Esophagus muscularis mucosa (tissue), 4 donors: ENCODE data around the gene WNT1. TPM values are rescaled to one million over a fixed set of nuclear protein-coding genes. Genes with fewer than 3 reads are reported as not detected.
A peak's percentile ranks its signal among the peaks of the same experiment; 100 is the strongest.

Source experiments
- DNase-seq: peaks from one replicate; pipeline ENCODE4 v3.0.0-alpha.2; 2017; ENCODE audit errors: extremely low spot score
- H3K27ac ChIP-seq, 4 donors: fragments of 200-600 bp; sonication (generic); replicated peaks in 1 of 4; 1 replicate in 3 of 4; 2 replicates in 1 of 4; pipeline ENCODE4 v1.5.1; 2016 to 2019; ENCODE audit warnings: mild to moderate bottlenecking in 1 of 4
- H3K27me3 ChIP-seq, 4 donors: fragments of 200-600 bp; sonication (generic); one replicate each; pipeline versions ENCODE4 v1.5.1 to v1.6.0; 2016 to 2019
- H3K36me3 ChIP-seq, 4 donors: fragments of 200-600 bp; sonication (generic); one replicate each; pipeline ENCODE4 v1.5.1; 2016 to 2019
- H3K4me1 ChIP-seq, 4 donors: fragments of 200-600 bp; sonication (generic); one replicate each; pipeline ENCODE4 v1.5.1; 2016 to 2019
- H3K4me3 ChIP-seq, 4 donors: fragments of 200-600 bp; sonication (generic); 1 replicate in 2 of 4; 2 replicates in 2 of 4; pipeline ENCODE4 v1.5.1; 2016 to 2019; ENCODE audit warnings: mild to moderate bottlenecking in 4 of 4, moderate library complexity in 1 of 4
- H3K9me3 ChIP-seq, 4 donors: fragments of 200-600 bp; sonication (generic); 1 replicate in 3 of 4; 2 replicates in 1 of 4; pipeline ENCODE4 v1.5.1; 2016 to 2019
- EP300 ChIP-seq: sonication (generic); formaldehyde crosslinking; IDR thresholded peaks from one replicate; pipeline ENCODE4 v1.6.1; 2017; ENCODE audit warnings: antibody characterized with exemption
- POLR2A ChIP-seq: fragments of 450-650 bp; IDR thresholded peaks from one replicate; pipeline ENCODE4 v1.6.1; 2017; ENCODE audit warnings: antibody characterized with exemption, moderate library complexity, mild to moderate bottlenecking, low read depth
- POLR2AphosphoS5 ChIP-seq, 2 donors: sonication (generic); formaldehyde crosslinking; IDR thresholded peaks; one replicate each; pipeline ENCODE4 v1.6.1; 2017; ENCODE audit warnings: antibody characterized with exemption in 2 of 2
- WGBS: methylation state at CpG from one replicate; pipeline ENCODE4 v1.1.5; 2018; 5-methylcytosine and 5-hydroxymethylcytosine counted together
- intact Hi-C: fragments of 100-400 bp; cut with DNase I; formaldehyde crosslinking; loops from one replicate; pipeline ENCODE4 v1.15.1; 2023
- total RNA-seq, 4 donors: library from RNA; depleted of rRNA; stranded (reverse); fragments of >200 nt; gene quantifications; one replicate each; pipeline versions ENCODE4 v1.1.0 to v1.2.1, GENCODE V29; 2016
- TF ChIP-seq, protein P1 (sequence below), 3 experiments: fragments of 200-600 bp in 2 of 3; fragments of 450-650 bp in 1 of 3; sonication (generic) in 2 of 3; IDR thresholded peaks; one replicate each; pipeline ENCODE4 v1.5.1; 2017 to 2019; ENCODE audit warnings: antibody characterized with exemption in 3 of 3, mild to moderate bottlenecking in 2 of 3, moderate library complexity in 1 of 3

Gene WNT1
- total RNA-seq, 4 donors from 2014 or later = not detected

DNA sequence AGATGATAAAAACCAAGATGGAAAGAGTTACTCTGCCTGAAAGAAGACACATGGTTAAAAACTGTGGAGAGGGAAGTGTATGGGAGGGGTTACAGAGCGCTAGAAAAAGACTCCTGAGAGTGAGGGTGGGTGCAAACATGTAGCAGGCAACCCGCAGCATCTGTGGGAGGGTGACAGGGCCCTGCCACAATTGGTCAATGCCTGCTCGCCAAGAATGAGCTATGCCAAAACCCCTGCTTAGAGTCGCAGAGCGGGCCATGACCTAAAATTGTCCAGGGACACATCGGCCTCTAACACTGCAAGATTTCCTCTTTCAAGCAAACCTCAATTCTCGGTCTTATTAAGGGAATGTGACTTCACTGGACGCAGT lies 39.8 kb downstream of the WNT1 start:
- Histone ChIP-seq H3K27ac (peak overlapping the region; percentile 89 to 94 (median 92)), H3K4me1 (peaks cover 19 to 37% (median 24%) of the 10 kb centered on the region in 4 donors), H3K27me3 (no peaks in the 10 kb centered on the region), H3K4me3 (peak overlapping the region; percentile 67 to 93 (median 83)), H3K36me3 (peaks cover 23 to 30% (median 26%) of the 10 kb centered on the region in 4 donors), H3K9me3 (no peaks in the 10 kb centered on the region)
- TF ChIP-seq, protein P1, sequence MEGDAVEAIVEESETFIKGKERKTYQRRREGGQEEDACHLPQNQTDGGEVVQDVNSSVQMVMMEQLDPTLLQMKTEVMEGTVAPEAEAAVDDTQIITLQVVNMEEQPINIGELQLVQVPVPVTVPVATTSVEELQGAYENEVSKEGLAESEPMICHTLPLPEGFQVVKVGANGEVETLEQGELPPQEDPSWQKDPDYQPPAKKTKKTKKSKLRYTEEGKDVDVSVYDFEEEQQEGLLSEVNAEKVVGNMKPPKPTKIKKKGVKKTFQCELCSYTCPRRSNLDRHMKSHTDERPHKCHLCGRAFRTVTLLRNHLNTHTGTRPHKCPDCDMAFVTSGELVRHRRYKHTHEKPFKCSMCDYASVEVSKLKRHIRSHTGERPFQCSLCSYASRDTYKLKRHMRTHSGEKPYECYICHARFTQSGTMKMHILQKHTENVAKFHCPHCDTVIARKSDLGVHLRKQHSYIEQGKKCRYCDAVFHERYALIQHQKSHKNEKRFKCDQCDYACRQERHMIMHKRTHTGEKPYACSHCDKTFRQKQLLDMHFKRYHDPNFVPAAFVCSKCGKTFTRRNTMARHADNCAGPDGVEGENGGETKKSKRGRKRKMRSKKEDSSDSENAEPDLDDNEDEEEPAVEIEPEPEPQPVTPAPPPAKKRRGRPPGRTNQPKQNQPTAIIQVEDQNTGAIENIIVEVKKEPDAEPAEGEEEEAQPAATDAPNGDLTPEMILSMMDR (IDR thresholded peaks at IDR 0.05) = peak in 1 of 3 experiments; percentile 11
- TF ChIP-seq POLR2A = no peak
- no peak for DNase-seq
- WGBS = 0% methylated on average over 5 of the region's 8 CpGs
- intact Hi-C loops = no loop called here

DNA sequence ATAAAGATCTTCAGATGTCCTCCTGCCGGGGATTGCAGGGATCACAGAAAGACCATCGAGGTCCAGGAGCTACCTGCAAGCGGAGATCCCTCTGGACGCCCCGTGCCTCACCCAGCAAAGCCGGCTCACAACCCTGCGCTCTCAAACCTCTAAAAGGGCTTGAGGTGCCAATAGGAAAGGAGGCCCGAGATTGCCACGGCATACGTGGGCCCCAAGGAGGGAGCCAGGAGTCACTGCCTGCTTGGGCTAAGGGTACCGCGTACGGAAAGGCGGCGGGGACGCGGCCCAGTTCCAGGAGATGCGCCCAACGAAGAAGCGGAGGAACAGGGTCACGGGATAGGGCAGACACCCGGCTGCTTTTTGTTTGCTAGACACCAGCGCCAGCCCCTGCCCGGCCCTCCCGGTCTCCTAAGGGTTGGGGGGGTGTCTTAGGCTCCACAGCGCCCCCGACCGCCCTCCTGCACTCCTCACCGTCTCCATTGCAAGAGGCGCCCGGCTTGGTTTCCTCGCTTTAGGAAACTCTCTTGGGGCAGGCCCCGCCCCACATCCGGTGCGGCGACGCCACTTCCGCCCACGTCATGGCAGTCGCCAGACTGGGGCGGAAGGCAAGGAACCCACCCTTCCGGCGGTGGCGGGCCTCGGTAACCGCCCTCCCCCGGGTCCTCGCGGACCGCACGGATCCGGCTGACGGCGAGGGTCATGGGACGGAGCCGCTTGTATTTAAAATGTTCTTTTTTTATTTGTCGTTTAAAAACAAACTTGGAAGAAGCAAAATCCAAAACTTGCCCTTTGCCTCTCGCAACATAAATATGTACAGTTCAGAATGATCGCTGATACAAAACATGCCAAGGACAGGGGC lies 40.4 kb downstream of the WNT1 start, which contains the start of gene PRKAG1:
PRKAG1 (minus strand) TSS at position 516 of the 859 bp plus-strand sequence; CDS start at position 480, 36 bp downstream.
- intact Hi-C loops = no loop called here
- Histone ChIP-seq H3K4me3 (peak within 1 kb of the TSS; percentile 67 to 93 (median 83)), H3K4me1 (peaks cover 19 to 37% (median 24%) of the 10 kb centered on the region in 4 donors), H3K27me3 (no peaks in the 10 kb centered on the region), H3K36me3 (peaks cover 28 to 33% (median 30%) of the 10 kb centered on the region in 4 donors), H3K27ac (peak within 1 kb of the TSS; percentile 89 to 94 (median 92)), H3K9me3 (no peaks in the 10 kb centered on the region)
- peak; percentile 99 for DNase-seq
- TF ChIP-seq POLR2A (peak; percentile 71), EP300 (no peak), POLR2AphosphoS5 (IDR thresholded peaks at IDR 0.05) (peak; percentile 98)
- TF ChIP-seq, protein P1 (IDR thresholded peaks at IDR 0.05) = peak; percentile 34 to 49 (median 41)
- WGBS = under 1% methylated on average over 38 of the region's 59 CpGs

DNA sequence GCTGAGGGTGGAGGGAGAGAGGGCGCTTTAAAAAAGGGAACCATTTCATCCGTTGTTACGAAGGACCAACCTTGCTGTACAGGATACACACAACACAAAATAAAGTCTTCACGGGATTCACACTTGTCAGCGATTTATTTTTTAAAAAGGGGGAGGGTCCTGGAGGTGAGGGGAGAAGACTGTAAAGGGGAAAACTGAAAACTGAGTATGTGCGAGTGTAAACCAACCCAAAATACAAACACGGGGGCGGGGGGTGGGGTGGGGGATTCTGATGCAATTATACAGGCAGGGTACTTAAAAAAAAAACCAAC lies 41.0 kb downstream of the WNT1 start:
- TF ChIP-seq, protein P1 (IDR thresholded peaks at IDR 0.05) = no peak
- no peak for TF ChIP-seq POLR2AphosphoS5 (IDR thresholded peaks at IDR 0.05)
- TF ChIP-seq POLR2A = no peak
- no peak for TF ChIP-seq EP300
- Histone ChIP-seq H3K9me3 (no peaks in the 10 kb centered on the region), H3K27ac (peak overlapping the region; percentile 89 to 94 (median 92)), H3K4me3 (peak overlapping the region; percentile 67 to 93 (median 83)), H3K4me1 (peaks cover 19 to 37% (median 24%) of the 10 kb centered on the region in 4 donors), H3K27me3 (no peaks in the 10 kb centered on the region), H3K36me3 (peaks cover 30 to 39% (median 36%) of the 10 kb centered on the region in 4 donors)
- DNase-seq = no peak
- intact Hi-C loops = no loop called here
- 1% methylated on average over 8 of the region's 8 CpGs for WGBS

DNA sequence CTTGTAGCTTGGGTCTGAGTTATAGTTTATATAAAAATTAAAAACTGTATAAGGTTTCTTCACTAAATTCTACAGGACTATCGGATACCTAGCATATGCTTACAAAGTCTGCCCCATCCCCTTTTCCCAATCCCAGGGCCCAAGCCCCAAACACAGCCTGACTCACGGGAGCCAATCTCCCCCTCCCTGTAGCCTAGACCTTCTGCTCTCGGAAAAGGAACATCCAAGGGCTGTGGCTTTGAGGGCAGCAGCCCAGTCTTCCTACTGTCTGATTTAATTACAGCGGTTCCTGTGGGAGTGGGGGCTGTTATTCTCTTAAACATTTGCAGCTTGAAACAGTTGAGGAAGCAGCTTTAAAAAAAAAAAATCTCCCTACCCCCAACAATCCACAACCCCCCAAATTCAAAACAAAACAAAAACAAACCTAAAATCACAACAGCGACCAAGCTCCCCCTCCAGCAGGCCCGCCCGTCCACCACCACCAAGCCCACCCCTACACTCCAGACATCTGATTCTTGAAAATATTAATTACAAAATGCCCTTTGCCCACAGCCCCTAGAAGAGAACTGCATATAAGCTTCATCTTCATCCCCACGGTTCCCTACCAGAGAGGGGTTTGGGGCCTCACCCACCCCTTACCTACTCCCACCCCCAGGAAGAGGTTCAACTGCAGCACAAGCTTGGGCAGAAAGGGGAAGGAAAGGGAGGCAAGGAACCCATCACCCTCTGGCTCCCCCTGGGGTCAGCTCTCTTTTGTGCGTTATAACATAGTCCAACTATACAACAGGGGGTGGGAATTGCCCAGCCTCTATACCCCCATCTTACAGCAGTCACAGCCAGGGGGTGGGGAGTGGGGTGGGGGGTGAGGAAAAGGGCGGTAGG lies 41.6 kb downstream of the WNT1 start:
- DNase-seq = no peak
- Histone ChIP-seq H3K4me1 (peaks cover 19 to 37% (median 24%) of the 10 kb centered on the region in 4 donors), H3K4me3 (peak overlapping the region; percentile 67 to 93 (median 83)), H3K9me3 (no peaks in the 10 kb centered on the region), H3K27ac (peak overlapping the region; percentile 89 to 94 (median 92)), H3K27me3 (no peaks in the 10 kb centered on the region), H3K36me3 (peaks cover 36 to 45% (median 42%) of the 10 kb centered on the region in 4 donors)
- WGBS = 56% methylated on average over 10 of the region's 10 CpGs
- intact Hi-C loops = no loop called here
- TF ChIP-seq POLR2A = no peak

DNA sequence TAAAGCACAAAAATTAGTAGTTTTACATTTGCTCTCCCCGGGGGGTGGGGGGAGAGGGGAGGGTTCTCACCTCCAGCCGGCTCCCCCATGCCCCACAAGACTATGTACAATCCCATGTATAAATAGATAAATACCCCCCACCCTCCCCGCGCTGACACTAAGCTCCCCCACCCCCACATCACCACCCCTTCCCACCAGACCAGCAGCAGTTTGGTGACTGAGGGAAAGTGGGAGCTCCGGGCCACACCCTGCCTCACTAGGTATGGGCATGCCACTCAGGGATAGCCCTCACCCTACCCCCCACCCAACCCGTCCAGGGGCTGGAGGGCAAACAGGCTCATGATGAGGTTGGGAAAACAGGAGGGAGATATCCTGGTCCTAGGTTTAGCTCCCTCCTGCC lies 42.3 kb downstream of the WNT1 start:
- no peak overlapping the region for H3K4me3 ChIP-seq
- no peak for DNase-seq

More for the DNA sequence above, 42.3 kb downstream of the WNT1 start:
- peaks cover 44 to 52% (median 49%) of the 10 kb centered on the region in 4 donors for H3K36me3 ChIP-seq
- no peaks in the 10 kb centered on the region for H3K27me3 ChIP-seq
- 79% methylated on average over 6 of the region's 6 CpGs for WGBS
- H3K27ac ChIP-seq = peak overlapping the region in 1 of 4 donors; percentile 91
- peaks cover 12 to 37% (median 24%) of the 10 kb centered on the region in 4 donors for H3K4me1 ChIP-seq
- no peak for TF ChIP-seq POLR2AphosphoS5 (IDR thresholded peaks at IDR 0.05)
- no peak for TF ChIP-seq EP300
- TF ChIP-seq, protein P1 (IDR thresholded peaks at IDR 0.05) = no peak
- no peaks in the 10 kb centered on the region for H3K9me3 ChIP-seq
- intact Hi-C loops = no loop called here
